GM08714 (cell line): Measurements from ENCODE around the gene SGPP2.
"Not testable (repeated sequence)": the region's sequence is repeated elsewhere in the genome, so short reads cannot be mapped to it uniquely, and the experiment has no call there.

Source experiments
- H3K4me3 ChIP-seq: fragments of 200-500 bp; sonication (Bioruptor generic); 2 replicates; pipeline ENCODE4 v1.5.1; 2014; ENCODE audit warnings: mild to moderate bottlenecking, low read length, inconsistent platforms
- ZNF274 ChIP-seq: IDR thresholded peaks from 2 replicates; pipeline ENCODE4 v1.6.1; 2012; ENCODE audit warnings: mild to moderate bottlenecking, low read depth, low read length

SGPP2 gene, protein sequence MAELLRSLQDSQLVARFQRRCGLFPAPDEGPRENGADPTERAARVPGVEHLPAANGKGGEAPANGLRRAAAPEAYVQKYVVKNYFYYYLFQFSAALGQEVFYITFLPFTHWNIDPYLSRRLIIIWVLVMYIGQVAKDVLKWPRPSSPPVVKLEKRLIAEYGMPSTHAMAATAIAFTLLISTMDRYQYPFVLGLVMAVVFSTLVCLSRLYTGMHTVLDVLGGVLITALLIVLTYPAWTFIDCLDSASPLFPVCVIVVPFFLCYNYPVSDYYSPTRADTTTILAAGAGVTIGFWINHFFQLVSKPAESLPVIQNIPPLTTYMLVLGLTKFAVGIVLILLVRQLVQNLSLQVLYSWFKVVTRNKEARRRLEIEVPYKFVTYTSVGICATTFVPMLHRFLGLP

DNA sequence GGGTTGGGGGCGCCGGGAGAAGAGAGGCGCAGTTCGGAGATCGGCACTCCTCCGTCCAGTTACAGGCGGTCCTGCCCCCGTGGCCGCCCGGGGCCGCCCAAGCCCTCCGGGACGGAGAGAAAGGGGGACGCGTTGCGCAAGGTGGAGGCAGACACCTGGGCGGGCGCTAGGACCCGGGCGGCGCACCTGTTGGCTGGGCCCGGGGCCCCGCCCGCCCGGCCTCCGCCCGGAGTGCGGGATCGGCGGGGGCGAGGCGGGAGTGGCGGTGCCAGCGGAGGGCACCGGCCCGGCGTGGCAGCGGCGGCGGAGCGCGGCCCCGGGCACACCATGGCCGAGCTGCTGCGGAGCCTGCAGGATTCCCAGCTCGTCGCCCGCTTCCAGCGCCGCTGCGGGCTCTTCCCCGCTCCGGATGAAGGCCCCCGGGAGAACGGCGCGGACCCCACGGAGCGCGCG, at the start of gene SGPP2:
SGPP2 (plus strand) TSS at position 268 of the 453 bp plus-strand sequence; CDS start at position 328, 60 bp downstream.
- no peak for TF ChIP-seq ZNF274
- H3K4me3 ChIP-seq = peak within 1 kb of the TSS; percentile 67

DNA sequence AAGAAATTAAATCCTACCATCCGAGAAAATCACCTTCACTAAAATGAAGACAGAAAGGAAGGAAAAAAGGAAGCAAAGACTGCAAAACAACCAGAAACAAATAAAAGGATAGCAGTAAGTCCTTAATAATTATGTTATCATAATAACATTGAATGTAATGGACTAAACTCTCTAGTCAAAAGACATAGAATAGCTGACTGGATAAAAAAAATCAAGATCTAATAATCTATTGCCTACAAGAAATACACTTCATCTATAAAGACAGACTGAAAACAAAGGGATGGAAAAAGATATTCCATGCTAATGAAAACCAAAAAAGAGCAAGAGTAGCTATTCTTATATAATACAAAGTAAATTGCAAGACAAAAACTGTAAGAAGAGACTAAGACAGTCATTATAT, 48.5 kb upstream of the SGPP2 start:
- TF ChIP-seq ZNF274 = no peak
- H3K4me3 ChIP-seq = no peak overlapping the region

- no peak for TF ChIP-seq ZNF274
Measured at GRCh38 chr2:222380456-222380855, 43.9 kb upstream of the SGPP2 start.

DNA sequence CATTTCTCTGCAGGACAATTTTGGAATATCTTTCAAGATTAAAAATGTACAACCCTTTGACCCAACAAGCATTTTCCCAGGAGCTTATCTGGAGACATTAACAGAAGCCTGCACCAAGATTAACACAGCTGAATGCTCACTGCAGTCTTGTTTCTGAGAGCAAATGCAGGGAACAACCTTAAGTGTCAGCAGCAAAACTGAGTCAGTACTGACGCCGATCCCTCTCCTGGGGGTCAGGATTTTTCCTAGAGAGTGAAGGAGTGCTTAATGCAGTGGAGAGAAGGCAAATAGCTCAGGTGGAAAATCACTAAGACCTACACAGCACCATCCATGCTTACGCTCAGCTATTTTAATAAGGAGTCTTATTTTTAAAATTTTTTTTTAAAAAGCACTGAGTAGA, 42.8 kb upstream of the SGPP2 start:
- no peak overlapping the region for H3K4me3 ChIP-seq
- TF ChIP-seq ZNF274 = no peak

More at GRCh38 chr2:222380456-222380855, 43.9 kb upstream of the SGPP2 start:
- no peak overlapping the region for H3K4me3 ChIP-seq

- no peak overlapping the region for H3K4me3 ChIP-seq
- TF ChIP-seq ZNF274 = no peak
Measured at GRCh38 chr2:222383255-222383654, 41.1 kb upstream of the SGPP2 start.

DNA sequence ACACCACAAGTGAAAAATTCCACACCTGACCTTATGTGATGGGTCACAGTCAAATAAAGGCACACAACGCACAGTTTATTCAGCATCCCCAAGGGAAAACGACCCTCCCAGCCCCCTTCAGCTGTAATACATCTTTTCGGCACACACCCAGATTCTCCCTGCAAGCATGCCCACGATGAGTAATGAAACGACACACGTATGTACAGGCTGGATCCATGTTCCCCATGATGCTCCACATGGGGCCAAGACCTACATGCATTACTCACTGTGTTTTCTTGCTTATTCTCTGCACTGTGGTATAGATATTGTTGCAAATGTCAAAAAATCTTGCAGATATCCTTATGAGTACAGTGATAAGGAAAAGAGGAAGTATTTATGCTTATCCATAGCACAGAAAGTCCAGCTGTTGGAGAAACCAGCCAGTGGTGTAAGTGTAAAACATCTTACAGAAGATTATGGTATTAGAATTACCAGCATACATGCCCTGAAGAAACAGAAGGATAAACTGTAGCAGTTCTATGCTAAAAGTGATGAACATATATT, 32.5 kb upstream of the SGPP2 start:
- H3K4me3 ChIP-seq = no peak overlapping the region
- no peak for TF ChIP-seq ZNF274

DNA sequence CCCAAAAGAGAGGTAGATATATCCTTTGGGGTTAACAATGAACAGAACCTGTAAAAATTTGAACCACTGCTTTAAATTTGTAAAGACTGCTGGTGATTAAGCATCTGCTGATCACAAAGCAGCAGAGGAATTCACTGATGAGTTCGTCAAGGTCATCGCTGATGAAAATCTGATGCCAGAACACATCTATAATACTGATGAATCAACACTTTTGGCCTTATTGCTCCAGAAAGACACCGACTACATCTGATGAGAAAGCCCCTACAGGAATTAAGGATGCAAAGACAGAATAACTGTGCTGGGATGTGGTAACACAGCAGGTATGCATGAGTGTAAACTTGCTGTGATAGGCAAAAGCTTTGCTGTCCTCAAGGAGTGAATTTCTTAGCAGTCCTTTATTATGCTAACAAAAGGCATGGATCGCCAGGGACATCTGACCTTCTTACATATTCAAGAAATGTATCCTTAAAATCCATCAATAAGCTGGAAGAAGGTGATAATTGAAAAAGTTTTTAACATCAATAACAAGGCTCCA, 30.5 kb upstream of the SGPP2 start:
- TF ChIP-seq ZNF274 = no peak
- no peak overlapping the region for H3K4me3 ChIP-seq

DNA sequence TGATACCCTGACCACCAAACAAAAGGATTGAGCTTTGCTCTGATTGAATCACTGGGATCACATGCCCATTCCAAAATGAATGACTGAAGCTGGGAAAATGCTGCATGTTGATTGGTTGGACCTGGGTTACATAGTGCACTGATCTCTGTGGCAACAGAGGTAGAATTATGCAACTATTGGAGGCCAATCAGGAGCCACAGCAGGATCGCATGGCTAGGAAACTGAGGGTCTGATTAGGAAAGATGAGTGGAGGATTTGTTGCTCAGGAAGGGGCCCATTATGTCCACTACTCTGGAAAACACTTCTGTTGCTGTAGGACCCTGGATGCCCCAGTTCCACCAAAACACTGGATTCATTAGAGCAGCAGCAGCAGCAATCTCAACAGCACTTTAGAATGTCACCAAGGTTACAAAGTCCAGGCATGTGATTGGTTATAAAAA, 25.9 kb upstream of the SGPP2 start:
- TF ChIP-seq ZNF274 = no peak
- no peak overlapping the region for H3K4me3 ChIP-seq

GRCh38 chr2:222399038-222399783, 25.1 kb upstream of the SGPP2 start:
- H3K4me3 ChIP-seq = no peak overlapping the region
- no peak for TF ChIP-seq ZNF274

- TF ChIP-seq ZNF274 = no peak
Measured at GRCh38 chr2:222404151-222404905, 20.0 kb upstream of the SGPP2 start.

DNA sequence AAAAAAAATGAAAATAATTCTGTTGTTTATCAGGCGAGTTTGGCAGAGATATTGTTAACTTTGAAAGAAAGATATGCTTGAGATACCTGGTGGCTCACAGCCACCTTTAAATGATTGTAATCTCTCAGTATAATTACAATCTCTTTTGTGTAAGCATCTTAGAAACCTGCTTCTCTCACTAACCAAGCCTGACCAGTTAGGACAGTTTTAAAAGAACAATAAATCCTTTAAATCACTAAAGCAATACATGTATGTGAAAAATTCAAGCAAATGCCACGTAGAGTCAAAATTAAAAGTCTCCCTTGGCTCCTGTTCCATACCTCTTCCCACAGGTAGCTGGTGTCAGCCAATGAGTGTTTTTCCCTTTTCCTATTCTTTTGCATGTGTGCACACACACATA, 15.7 kb upstream of the SGPP2 start:
- TF ChIP-seq ZNF274 = no peak
- H3K4me3 ChIP-seq = no peak overlapping the region

More at GRCh38 chr2:222404151-222404905, 20.0 kb upstream of the SGPP2 start:
- H3K4me3 ChIP-seq = no peak overlapping the region

GRCh38 chr2:222410534-222410933, 13.8 kb upstream of the SGPP2 start:
- TF ChIP-seq ZNF274 = no peak

DNA sequence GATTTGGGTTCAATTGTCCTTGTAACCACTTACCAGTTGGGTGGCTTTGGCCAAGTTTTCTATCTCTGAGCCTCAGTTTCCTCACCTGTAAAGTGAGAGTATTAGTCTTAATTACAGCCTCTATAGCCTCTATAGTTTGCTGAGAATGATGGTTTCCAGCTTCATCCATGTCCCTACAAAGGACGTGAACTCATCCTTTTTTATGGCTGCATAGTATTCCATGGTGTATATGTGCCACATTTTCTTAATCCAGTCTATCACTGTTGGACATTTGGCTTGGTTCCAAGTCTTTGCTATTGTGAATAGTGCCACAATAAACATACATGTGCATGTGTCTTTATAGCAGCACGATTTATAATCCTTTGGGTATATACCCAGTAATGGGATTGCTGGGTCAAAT, 12.0 kb upstream of the SGPP2 start:
- not testable (repeated sequence) for H3K4me3 ChIP-seq

More at GRCh38 chr2:222410534-222410933, 13.8 kb upstream of the SGPP2 start:
- H3K4me3 ChIP-seq = no peak overlapping the region

- H3K4me3 ChIP-seq = no peak overlapping the region
- no peak for TF ChIP-seq ZNF274
Measured at GRCh38 chr2:222413295-222413911, 10.9 kb upstream of the SGPP2 start.
